ENCODE data around the gene PFKFB4. TPM values are rescaled to one million over a fixed set of nuclear protein-coding genes. Genes with fewer than 3 reads are reported as not detected.
A peak's percentile ranks its signal among the peaks of the same experiment; 100 is the strongest.

The PFKFB4 gene
- total and polyA plus RNA-seq, 2 experiments from 2014 or later = 9.5 to 14.1 TPM

DNA sequence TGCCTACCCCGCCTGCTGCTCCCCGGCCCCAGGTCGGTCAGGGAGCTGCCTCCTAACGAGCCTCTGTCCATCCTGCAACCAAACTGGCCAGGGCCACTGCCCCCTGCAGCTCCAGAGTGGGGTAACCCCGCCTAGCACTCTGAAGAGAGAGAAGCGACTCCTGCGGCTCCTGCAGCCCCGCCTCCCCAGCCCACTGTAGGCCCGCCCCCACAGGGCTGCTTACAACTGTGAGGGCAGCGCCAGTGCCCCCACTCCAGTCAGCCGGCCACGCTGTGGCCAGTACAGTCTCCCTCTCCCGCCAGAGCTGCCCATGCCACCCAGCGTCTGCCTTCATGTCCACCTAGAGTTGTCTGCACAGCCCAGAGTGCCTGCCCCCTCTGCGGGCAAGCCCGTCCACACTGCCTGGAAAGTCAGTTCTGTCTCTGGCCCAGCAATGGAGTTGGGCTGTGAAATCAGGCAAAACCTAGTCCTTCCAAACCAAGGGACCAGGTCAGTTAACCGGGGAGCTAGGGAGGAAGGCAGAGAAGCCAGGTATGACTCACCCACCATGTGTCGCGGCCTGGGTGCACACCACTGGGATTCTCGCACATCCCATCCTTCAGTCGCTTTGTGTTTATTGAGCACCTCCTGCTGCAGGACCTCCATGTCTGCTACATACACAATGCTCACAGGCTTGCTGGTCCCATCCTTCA, 4.6 kb upstream of the PFKFB4 start:
- no peaks in the 10 kb centered on the region for H3K27me3 ChIP-seq
- no peak overlapping the region for H3K27ac ChIP-seq
- no peak overlapping the region for H2AFZ ChIP-seq
- TF ChIP-seq EZH2 (IDR thresholded peaks at IDR 0.05; ENCODE audit: borderline replicate concordance) = no peak
- TF ChIP-seq, protein P1, sequence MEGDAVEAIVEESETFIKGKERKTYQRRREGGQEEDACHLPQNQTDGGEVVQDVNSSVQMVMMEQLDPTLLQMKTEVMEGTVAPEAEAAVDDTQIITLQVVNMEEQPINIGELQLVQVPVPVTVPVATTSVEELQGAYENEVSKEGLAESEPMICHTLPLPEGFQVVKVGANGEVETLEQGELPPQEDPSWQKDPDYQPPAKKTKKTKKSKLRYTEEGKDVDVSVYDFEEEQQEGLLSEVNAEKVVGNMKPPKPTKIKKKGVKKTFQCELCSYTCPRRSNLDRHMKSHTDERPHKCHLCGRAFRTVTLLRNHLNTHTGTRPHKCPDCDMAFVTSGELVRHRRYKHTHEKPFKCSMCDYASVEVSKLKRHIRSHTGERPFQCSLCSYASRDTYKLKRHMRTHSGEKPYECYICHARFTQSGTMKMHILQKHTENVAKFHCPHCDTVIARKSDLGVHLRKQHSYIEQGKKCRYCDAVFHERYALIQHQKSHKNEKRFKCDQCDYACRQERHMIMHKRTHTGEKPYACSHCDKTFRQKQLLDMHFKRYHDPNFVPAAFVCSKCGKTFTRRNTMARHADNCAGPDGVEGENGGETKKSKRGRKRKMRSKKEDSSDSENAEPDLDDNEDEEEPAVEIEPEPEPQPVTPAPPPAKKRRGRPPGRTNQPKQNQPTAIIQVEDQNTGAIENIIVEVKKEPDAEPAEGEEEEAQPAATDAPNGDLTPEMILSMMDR (IDR thresholded peaks at IDR 0.05; ENCODE audit: poor library complexity) = peak; percentile 11
- H3K9me3 ChIP-seq (ENCODE audit: low read depth) = no peaks in the 10 kb centered on the region
- H3K4me3 ChIP-seq = no peak overlapping the region
- H3K4me2 ChIP-seq = peak overlapping the region; percentile 61
- no peaks in the 10 kb centered on the region for H4K20me1 ChIP-seq (ENCODE audit: insufficient read depth, poor library complexity, severe bottlenecking)
- DNase-seq (ENCODE audit: low spot score) = peak; percentile 71
- no peaks in the 10 kb centered on the region for H3K36me3 ChIP-seq (replicated peaks; ENCODE audit: insufficient read depth, low read depth)
- no peaks in the 10 kb centered on the region for H3K9me2 ChIP-seq (replicated peaks; ENCODE audit: insufficient read depth)
- peaks cover under 1% of the 10 kb centered on the region for H3K79me2 ChIP-seq
- 51% methylated on average over 17 of the region's 21 CpGs for WGBS (ENCODE audit: low lambda C conversion rate, missing lambda C conversion rate)
- H3K4me1 ChIP-seq (ENCODE audit: insufficient read depth) = peaks cover 10% of the 10 kb centered on the region

DNA sequence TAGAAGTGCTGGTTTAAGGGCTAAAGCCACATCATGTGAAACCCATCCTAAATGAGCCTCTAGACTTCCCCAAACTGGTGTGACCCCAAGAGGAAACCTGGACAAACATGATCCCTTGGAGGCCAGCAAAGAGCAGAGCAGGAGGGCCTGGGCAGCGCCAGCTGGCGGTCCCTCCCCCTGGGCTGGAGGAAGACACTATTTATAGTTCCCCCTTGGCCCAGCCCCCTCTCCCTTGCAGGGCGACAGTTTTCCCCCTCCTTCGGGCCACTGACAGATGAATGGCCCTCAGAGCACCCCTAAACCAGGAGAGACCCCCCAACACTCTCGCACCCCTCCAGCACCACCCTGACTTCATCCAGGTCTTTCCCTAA, 4.0 kb upstream of the PFKFB4 start:
- no peaks in the 10 kb centered on the region for H3K9me3 ChIP-seq (ENCODE audit: low read depth)
- H4K20me1 ChIP-seq (ENCODE audit: insufficient read depth, poor library complexity, severe bottlenecking) = no peaks in the 10 kb centered on the region
- DNase-seq (ENCODE audit: low spot score) = no peak
- peaks cover 6% of the 10 kb centered on the region for H3K79me2 ChIP-seq
- no peaks in the 10 kb centered on the region for H3K36me3 ChIP-seq (replicated peaks; ENCODE audit: insufficient read depth, low read depth)
- H3K4me3 ChIP-seq = no peak overlapping the region
- WGBS (ENCODE audit: low lambda C conversion rate, missing lambda C conversion rate) = 54% methylated on average over 3 of the region's 5 CpGs
- no peak overlapping the region for H2AFZ ChIP-seq
- peaks cover 11% of the 10 kb centered on the region for H3K4me1 ChIP-seq (ENCODE audit: insufficient read depth)
- H3K9me2 ChIP-seq (replicated peaks; ENCODE audit: insufficient read depth) = no peaks in the 10 kb centered on the region
- TF ChIP-seq EZH2 (IDR thresholded peaks at IDR 0.05; ENCODE audit: borderline replicate concordance) (no peak), EZH2phosphoT487 (IDR thresholded peaks at IDR 0.05; ENCODE audit: low read depth, severe bottlenecking, unreplicated experiment) (no peak)
- TF ChIP-seq, protein P1 (IDR thresholded peaks at IDR 0.05; ENCODE audit: poor library complexity) = no peak
- no peak overlapping the region for H3K27ac ChIP-seq
- peak overlapping the region; percentile 61 for H3K4me2 ChIP-seq
- H3K27me3 ChIP-seq = no peaks in the 10 kb centered on the region

DNA sequence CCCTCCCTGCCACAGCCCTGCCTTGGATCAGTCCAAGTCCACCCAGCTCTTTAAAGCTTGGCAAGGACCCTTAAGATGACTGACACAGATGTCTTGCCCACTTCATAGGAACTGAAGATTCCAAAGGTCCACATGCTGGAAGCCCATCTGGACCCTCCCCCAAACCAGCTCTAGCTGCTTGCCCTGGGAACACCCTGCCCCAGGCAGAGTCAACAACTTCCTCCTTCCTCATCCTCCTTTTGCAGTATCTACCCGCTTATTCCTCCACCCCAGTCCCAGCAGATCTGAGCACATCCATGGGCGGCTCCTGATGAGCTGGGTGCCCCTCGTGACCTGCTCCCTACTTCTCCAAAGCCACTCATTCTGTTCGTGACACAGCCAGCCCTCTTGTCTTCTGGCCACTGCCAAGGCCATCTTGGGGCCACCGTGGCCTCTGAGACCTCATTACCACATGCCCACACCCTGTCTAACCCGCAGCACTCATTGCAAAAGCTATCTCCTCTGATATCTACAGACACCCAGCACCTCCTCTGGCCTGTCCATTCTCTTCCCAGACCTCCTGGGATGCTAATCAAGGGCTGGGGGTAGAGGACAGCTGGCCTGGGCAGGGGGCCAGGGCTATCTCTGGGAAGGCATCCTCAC, 2.0 kb upstream of the PFKFB4 start:
- TF ChIP-seq EZH2phosphoT487 (IDR thresholded peaks at IDR 0.05; ENCODE audit: low read depth, severe bottlenecking, unreplicated experiment) = no peak
- TF ChIP-seq, protein P1 (IDR thresholded peaks at IDR 0.05; ENCODE audit: poor library complexity) = peak; percentile 2
- Histone ChIP-seq H3K4me2 (no peak overlapping the region), H3K9me2 (replicated peaks; ENCODE audit: insufficient read depth) (no peaks in the 10 kb centered on the region), H3K4me1 (ENCODE audit: insufficient read depth) (peaks cover 18% of the 10 kb centered on the region), H4K20me1 (ENCODE audit: insufficient read depth, poor library complexity, severe bottlenecking) (no peaks in the 10 kb centered on the region), H3K27me3 (no peaks in the 10 kb centered on the region), H2AFZ (no peak overlapping the region), H3K36me3 (replicated peaks; ENCODE audit: insufficient read depth, low read depth) (no peaks in the 10 kb centered on the region), H3K9me3 (ENCODE audit: low read depth) (no peaks in the 10 kb centered on the region), H3K79me2 (peaks cover 13% of the 10 kb centered on the region), H3K27ac (no peak overlapping the region), H3K4me3 (no peak overlapping the region)
- no peak for DNase-seq (ENCODE audit: low spot score)
- WGBS (ENCODE audit: low lambda C conversion rate, missing lambda C conversion rate) = 76% methylated on average over 6 of the region's 6 CpGs

Data from hepatocyte (in vitro differentiated cells).